ENCODE data around the gene ABCD1.

Gene ABCD1

DNA sequence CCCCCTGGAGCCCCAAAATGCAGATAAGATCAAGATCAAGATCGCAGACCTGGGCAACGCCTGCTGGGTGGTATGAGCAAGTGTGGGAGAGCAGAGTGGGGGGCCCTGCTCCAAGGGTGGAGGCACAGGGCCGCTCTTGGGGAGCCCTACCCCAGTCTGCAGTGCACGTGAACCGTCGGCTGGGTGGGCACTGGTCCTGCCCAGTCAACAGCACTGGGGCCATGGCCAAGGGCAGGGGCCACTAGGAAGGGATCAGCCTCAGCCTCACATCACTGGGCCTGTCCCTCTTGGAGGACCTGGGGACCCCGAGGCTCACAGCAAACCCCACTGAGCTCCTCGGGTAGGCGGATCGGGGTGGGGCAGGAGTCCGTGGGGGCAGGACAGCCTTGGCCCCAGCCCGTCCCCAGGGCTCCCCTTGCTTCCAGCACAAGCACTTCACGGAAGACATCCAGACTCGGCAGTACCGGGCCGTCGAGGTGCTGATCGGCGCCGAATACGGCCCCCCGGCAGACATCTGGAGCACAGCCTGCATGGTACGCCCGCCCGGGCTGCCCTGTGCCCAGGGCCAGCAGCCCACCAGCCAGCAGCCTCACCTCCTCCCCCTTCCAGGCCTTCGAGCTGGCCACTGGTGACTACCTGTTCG is 59.8 kb downstream of the ABCD1 start:
- no peak for DNase-seq

DNA sequence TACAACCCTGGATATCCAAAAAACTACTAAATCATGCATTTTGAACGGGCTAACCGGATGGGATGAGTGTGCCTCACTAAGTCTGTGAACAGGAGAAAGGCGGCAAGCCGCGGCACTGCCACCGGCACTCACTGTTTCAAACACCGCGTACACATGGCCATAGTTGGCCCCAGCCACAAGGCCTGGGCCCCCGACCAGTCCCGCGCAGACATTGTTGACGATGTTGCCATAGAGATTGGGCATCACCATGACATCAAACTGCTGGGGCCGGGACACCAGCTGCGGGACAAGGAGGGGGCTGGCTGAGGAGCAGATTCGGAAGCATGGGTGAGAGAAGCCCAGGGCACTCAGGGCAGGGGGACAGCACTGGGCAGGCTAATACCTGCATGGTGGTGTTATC is 62.0 kb downstream of the ABCD1 start:
- peak in 1 of 51 donors; percentile 16 for DNase-seq

- DNase-seq, result no peak
Observed at GRCh38 chrX:153789654-153790053, 65.0 kb downstream of the ABCD1 start.

DNA sequence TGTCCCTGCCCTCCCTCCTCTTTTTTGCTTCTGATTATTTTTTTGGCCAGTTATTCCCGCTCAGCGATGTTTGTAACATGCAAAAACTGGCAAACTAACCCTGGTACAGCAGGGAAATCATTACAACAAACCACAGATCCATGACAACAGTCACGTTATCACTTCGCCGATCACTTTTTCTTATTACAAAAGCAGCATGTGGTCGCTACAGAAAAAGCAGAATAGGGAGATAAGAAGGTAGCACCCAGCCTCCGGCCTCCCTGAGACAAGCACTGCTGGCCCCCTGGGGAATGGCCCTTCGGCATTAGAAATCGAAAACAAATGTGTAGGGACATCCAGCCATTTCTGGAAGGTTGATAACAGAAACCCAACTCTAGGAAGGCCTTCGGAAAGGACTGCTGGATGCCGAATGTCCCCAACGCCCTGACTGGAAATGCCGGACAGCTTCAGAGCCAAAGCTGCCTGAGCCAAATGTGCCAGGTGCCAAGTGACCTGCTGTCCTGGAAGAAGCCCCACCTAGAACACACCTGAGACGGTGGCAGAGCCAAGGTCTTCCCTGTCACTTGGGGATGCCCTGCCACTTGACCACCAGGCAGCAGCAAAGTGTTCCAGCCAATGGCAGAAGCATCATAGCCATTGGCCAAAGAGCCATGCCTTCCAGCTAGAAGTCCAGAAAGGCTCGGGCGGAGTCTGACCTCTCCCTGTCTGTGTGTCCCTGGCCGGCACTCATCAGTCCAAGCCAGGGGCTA is 66.6 kb downstream of the ABCD1 start:
- DNase-seq, result no peak

GRCh38 chrX:153792368-153792767 is 67.7 kb downstream of the ABCD1 start:
- DNase-seq, result no peak

DNA sequence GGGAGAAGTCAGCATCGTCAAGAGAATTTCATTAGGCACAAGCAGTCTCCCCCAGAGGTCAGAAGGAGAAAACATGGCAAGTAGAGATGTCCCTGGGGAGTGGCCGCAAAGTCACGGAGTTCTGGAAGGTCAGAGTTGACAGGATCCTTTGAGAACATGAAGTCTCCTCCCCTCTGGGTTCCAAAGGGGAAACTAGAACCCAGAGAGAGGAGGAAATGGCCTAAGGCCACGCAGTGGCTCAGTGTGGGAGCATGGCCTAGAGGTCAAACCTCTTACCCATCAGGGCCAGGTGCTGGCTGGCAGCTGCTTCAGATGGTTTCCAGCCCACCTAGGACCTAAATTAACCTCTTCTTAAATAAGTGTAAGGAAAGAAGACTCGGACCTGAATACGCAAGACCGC is 68.6 kb downstream of the ABCD1 start:
- no peak for DNase-seq

Data from hypothalamus (tissue), 51 donors.